GM20000 (cell line): ENCODE results near the gene CAPZB.

Source experiments
- DNase-seq: peaks from one replicate; pipeline ENCODE4 v3.0.0; 2012; ENCODE audit warnings: low spot score
- TF ChIP-seq, protein P1 (sequence below): IDR thresholded peaks from 2 replicates; pipeline ENCODE4 v1.5.1; 2012; ENCODE audit warnings: mild to moderate bottlenecking, control low read depth; ENCODE audit errors: extremely low read depth, missing control alignments

Gene CAPZB

DNA sequence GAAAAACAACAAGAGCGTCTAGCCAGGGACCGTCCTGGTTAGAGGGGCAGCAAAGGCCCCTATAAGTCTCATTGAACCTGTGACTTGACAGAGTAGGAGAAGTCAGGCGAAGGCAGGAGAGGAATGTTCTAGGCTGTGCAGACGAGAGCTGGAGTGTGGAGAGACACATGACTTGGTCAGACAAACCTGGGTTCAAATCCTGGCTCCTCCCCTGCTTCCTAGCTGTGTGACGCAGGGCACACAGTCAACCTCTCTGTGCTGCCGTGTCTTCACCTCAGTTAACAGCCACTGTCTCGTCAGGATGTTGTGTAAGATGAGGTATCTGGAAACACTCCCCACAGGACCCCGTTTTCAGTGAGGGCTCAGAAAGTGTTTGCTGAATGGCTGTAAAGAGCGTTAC, 157.6 kb downstream of the CAPZB start:
- DNase-seq, result no peak
- TF ChIP-seq, protein P1, sequence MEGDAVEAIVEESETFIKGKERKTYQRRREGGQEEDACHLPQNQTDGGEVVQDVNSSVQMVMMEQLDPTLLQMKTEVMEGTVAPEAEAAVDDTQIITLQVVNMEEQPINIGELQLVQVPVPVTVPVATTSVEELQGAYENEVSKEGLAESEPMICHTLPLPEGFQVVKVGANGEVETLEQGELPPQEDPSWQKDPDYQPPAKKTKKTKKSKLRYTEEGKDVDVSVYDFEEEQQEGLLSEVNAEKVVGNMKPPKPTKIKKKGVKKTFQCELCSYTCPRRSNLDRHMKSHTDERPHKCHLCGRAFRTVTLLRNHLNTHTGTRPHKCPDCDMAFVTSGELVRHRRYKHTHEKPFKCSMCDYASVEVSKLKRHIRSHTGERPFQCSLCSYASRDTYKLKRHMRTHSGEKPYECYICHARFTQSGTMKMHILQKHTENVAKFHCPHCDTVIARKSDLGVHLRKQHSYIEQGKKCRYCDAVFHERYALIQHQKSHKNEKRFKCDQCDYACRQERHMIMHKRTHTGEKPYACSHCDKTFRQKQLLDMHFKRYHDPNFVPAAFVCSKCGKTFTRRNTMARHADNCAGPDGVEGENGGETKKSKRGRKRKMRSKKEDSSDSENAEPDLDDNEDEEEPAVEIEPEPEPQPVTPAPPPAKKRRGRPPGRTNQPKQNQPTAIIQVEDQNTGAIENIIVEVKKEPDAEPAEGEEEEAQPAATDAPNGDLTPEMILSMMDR, result no peak

- DNase-seq, result no peak
- TF ChIP-seq, protein P1, result no peak
These were observed 158.0 kb downstream of the CAPZB start for GRCh38 chr1:19327301-19327700.

DNA sequence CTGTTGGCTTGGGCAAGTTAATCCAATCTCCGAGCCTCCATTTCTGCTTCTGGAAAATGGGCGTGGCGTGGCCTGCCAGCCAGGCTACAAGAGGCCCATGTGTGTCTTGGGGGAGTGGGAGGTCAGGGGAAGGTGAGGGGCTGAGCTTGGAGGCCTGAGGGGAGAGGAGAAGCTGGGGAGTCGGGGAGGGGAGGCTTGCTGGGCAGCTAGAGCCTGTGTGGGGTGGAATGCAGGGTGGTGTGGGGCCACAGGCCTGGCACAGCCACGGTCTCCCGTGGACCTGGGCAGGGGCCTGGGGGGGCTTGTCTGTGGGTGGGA, 158.6 kb downstream of the CAPZB start:
- no peak for DNase-seq
- TF ChIP-seq, protein P1, result no peak

GRCh38 chr1:19325958-19326747, 159.2 kb downstream of the CAPZB start:
- TF ChIP-seq, protein P1, result no peak
- no peak for DNase-seq

DNA sequence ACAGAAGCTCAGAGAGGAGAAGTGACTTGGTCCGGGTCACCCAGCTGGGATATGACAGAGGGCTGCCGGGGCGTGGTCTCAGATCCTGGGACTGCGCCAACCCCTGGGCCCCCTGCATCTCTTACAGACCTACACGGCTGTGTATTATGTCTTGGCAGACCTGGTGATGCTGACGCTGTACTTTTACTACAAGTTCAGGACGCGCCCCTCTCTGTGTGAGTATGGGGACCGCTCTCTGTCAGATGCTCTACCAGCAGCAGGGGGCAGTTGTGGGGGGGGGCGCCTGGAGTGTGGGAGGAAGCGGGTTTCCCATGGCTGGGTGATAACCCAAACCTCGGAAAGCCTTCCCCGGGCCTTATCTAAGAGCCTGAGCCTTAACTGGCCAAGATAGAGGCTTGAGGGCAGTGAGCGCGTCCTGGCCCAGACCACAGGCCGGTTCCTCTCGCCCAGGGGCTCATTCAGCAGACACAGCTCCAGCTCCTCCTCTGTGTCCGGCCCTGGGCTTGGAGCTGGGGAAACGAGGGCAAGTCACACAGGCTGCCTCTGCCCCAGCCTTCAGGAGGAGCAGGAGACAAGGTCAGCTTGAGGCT, 159.9 kb downstream of the CAPZB start:
- no peak for DNase-seq
- TF ChIP-seq, protein P1, result no peak

DNA sequence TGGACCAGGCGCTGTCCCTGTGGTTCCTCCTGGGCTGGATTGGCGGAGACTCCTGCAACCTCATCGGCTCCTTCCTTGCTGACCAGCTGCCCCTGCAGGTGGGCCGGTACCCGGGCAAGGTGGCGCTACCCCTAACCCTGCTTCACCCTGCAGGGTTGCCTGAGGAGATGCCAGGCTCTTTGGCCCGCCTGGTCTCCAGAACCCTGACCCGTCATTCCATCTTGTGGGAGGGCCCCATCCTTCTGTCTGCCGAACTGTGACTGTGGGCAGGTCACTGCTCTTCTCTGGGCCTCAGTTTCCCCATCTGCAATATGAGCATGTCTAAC, 160.7 kb downstream of the CAPZB start:
- TF ChIP-seq, protein P1, result no peak
- DNase-seq, result no peak

DNA sequence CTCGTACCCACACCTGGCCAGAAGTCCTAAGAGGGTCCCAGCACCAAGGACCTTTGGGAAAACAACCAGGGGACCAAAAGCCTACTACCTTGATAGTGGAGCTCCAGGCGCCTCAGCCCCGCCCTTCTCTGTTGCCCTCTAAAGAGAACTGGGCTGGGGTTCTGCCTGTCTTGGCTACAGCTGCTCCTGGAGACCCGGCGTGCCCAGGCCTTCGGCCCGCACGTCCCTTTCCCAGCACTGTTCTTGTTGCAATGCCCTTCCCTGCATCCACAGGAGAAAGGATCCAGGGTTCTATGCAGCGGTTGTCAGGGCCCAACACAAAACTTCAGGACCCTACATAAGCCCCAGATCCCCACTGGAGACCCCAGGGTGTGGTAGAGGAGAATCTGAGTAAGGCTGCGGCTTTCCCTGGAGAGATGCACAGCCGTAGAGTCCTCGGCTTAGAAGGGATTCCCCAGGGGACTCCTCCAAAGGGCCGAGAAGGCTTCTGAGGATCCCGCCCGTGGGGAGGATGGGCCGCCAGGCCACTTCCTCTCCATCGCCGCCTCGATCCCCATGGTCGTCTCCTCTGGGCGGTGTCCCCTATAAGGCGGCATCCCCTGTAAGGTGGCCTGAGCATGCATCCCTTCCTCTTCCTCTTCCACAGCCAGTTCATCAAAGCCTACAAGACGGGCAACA, 161.2 kb downstream of the CAPZB start:
- TF ChIP-seq, protein P1, result no peak
- DNase-seq, result no peak
